Cardiac fibroblast (primary cell): ENCODE results near the gene ST8SIA5.

Experiments used
- DNase-seq, 2 donors: peaks; one replicate each; pipeline versions ENCODE4 v3.0.0 to v3.0.0-alpha.2; 2010; ENCODE audit warnings: low read depth in 2 of 2
- H3K4me3 ChIP-seq, 2 donors: replicated peaks in 1 of 2; 1 replicate in 1 of 2; 2 replicates in 1 of 2; pipeline ENCODE4 v1.5.1; 2011; ENCODE audit warnings: low read depth in 2 of 2, low read length in 2 of 2, mild to moderate bottlenecking in 2 of 2, moderate library complexity in 1 of 2
- CTCF ChIP-seq: IDR thresholded peaks from one replicate; pipeline ENCODE4 v1.5.1; 2011; ENCODE audit warnings: low read depth, mild to moderate bottlenecking, low read length, inconsistent platforms

ST8SIA5 gene

GRCh38 chr18:46657115-46657955 is 99.5 kb downstream of the ST8SIA5 start, which contains the start of gene LOXHD1:
Gene LOXHD1, minus strand, starts transcription at chr18:46657220. Its CDS starts 187 bp downstream, at chr18:46657033.
- H3K4me3 ChIP-seq: no peak within 1 kb of the TSS
- no peak for TF ChIP-seq CTCF
- DNase-seq: no peak

GRCh38 chr18:46656326-46657114 is 100.3 kb downstream of the ST8SIA5 start:
- no peak overlapping the region for H3K4me3 ChIP-seq
- TF ChIP-seq CTCF: no peak
- DNase-seq: no peak

GRCh38 chr18:46652372-46652771 is 104.5 kb downstream of the ST8SIA5 start:
- no peak overlapping the region for H3K4me3 ChIP-seq
- no peak for DNase-seq

GRCh38 chr18:46650681-46651080 is 106.2 kb downstream of the ST8SIA5 start:
- no peak overlapping the region for H3K4me3 ChIP-seq
- no peak for TF ChIP-seq CTCF
- DNase-seq: no peak

More at GRCh38 chr18:46652372-46652771, 104.5 kb downstream of the ST8SIA5 start:
- no peak for TF ChIP-seq CTCF

GRCh38 chr18:46649071-46649862 is 107.6 kb downstream of the ST8SIA5 start:
- no peak for DNase-seq
- no peak for TF ChIP-seq CTCF
- H3K4me3 ChIP-seq: no peak overlapping the region

GRCh38 chr18:46646468-46646867 is 110.4 kb downstream of the ST8SIA5 start:
- no peak for DNase-seq
- TF ChIP-seq CTCF: no peak
- H3K4me3 ChIP-seq: no peak overlapping the region
